Transverse colon (tissue), 4 donors: Measurements from ENCODE around the gene PDLIM3.

ENCODE experiments used
- CTCF ChIP-seq, 5 experiments: fragments of 200-600 bp in 3 of 5; fragments of 450-650 bp in 2 of 5; sonication (generic) in 3 of 5; IDR thresholded peaks; 1 replicate in 2 of 5; 2 replicates in 3 of 5; pipeline ENCODE4 v1.5.1; 2016 to 2017; ENCODE audit warnings: antibody characterized with exemption in 5 of 5, inconsistent platforms in 3 of 5, mild to moderate bottlenecking in 2 of 5, moderate library complexity in 1 of 5
- POLR2A ChIP-seq: fragments of 450-650 bp; IDR thresholded peaks from one replicate; pipeline ENCODE4 v1.6.1; 2016; ENCODE audit warnings: antibody characterized with exemption, mild to moderate bottlenecking, moderate library complexity
- POLR2AphosphoS5 ChIP-seq, 3 donors: sonication (generic); formaldehyde crosslinking; IDR thresholded peaks; one replicate each; pipeline ENCODE4 v1.6.1; 2016; ENCODE audit warnings: antibody characterized with exemption in 3 of 3

- TF ChIP-seq CTCF (IDR thresholded peaks at IDR 0.05) (no peak), POLR2AphosphoS5 (IDR thresholded peaks at IDR 0.05) (no peak), POLR2A (no peak)
Observed at GRCh38 chr4:185559915-185560281, 24.6 kb upstream of the PDLIM3 start.
